ENCODE results near the gene FBXW11. TPM values are rescaled to one million over a fixed set of nuclear protein-coding genes. Genes with fewer than 3 reads are reported as not detected.

FBXW11 gene
- polyA plus RNA-seq, 1 donor (not counting 4 experiments of a cell fraction or from before 2014, with no cell fraction given), result 48.4 TPM

- FAIRE-seq, result no peak
Measured at GRCh38 chr5:171845857-171846256, 160.6 kb downstream of the FBXW11 start.

DNA sequence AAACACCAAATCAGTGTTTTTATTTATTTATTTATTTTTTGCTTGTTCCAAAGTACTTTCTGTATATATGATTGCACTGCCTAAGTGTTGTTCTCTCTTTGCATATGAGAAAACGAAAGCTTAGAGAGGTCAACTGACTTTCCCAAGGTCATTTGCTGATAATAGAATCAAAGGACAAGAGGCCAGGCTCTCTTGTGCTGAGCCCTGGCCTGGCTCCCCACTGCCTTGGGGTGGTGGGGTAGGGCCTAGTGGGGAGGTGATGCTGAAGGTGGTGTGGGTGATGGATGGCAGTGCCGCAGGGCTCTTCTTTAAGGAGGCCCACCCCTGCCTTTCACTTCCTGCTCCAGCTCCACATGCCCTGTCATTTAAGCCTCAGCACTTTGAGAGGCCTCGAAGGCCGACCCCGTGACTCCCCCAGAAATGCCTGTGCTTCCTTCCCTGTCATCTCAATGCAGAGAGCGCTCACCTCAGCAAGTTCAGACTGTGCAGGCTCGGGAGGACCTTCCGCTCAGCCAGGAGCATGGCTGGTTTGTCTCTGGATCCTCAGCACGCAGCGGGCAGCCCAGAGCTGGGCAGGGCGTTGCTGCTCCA is 161.3 kb downstream of the FBXW11 start:
- Histone ChIP-seq H3K27me3 (ENCODE audit: control insufficient read depth, extremely low read depth, insufficient read depth, low read length) (no peaks in the 10 kb centered on the region), H3K36me3 (ENCODE audit: control insufficient read depth in 2 of 2, extremely low read depth in 1 of 2, insufficient read depth in 2 of 2, low read length in 2 of 2) (no peaks in the 10 kb centered on the region), H3K4me1 (ENCODE audit: control insufficient read depth, extremely low read depth, insufficient read depth, low read length) (peaks cover 9% of the 10 kb centered on the region), H3K79me2 (ENCODE audit: control insufficient read depth, insufficient read depth, low read length) (no peaks in the 10 kb centered on the region), H3K9ac (ENCODE audit: control insufficient read depth, extremely low read depth, insufficient read depth, low read length) (no peak overlapping the region), H3K9me1 (ENCODE audit: control insufficient read depth, extremely low read depth, insufficient read depth, low read length) (no peaks in the 10 kb centered on the region), H3K27ac (ENCODE audit: control insufficient read depth, insufficient read depth, low read length) (no peak overlapping the region), H3K4me3 (ENCODE audit: control insufficient read depth in 2 of 3, extremely low read depth in 1 of 3, insufficient read depth in 2 of 3, low read depth in 1 of 3, low read length in 3 of 3) (no peak overlapping the region), H3K4me2 (ENCODE audit: control insufficient read depth, extremely low read depth, insufficient read depth, low read depth, low read length) (no peak overlapping the region), H2AFZ (ENCODE audit: control insufficient read depth, low read length) (no peak overlapping the region), H4K20me1 (ENCODE audit: control insufficient read depth, extremely low read depth, insufficient read depth, low read length) (no peaks in the 10 kb centered on the region), H3K9me3 (ENCODE audit: control insufficient read depth, low read depth, low read length) (no peaks in the 10 kb centered on the region)
- no peak for FAIRE-seq
- DNase-seq (ENCODE audit: low read depth, low spot score), result no peak
- dilution Hi-C loops (cut with MboI; ENCODE audit: extremely low pct_ligation_motif_present, low sequenced_read_pairs), result no loop called here
- TF ChIP-seq, protein P1, sequence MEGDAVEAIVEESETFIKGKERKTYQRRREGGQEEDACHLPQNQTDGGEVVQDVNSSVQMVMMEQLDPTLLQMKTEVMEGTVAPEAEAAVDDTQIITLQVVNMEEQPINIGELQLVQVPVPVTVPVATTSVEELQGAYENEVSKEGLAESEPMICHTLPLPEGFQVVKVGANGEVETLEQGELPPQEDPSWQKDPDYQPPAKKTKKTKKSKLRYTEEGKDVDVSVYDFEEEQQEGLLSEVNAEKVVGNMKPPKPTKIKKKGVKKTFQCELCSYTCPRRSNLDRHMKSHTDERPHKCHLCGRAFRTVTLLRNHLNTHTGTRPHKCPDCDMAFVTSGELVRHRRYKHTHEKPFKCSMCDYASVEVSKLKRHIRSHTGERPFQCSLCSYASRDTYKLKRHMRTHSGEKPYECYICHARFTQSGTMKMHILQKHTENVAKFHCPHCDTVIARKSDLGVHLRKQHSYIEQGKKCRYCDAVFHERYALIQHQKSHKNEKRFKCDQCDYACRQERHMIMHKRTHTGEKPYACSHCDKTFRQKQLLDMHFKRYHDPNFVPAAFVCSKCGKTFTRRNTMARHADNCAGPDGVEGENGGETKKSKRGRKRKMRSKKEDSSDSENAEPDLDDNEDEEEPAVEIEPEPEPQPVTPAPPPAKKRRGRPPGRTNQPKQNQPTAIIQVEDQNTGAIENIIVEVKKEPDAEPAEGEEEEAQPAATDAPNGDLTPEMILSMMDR (optimal IDR thresholded peaks at IDR 0.05 in 1 of 3, IDR thresholded peaks at IDR 0.05 in 1 of 3, conservative IDR thresholded peaks at IDR 0.05 in 1 of 3; ENCODE audit: extremely low read depth in 1 of 3, insufficient read depth in 2 of 3, low read length in 3 of 3), result no peak

More at GRCh38 chr5:171845857-171846256, 160.6 kb downstream of the FBXW11 start:
- H3K4me1 ChIP-seq (ENCODE audit: control insufficient read depth, extremely low read depth, insufficient read depth, low read length), result peaks cover 9% of the 10 kb centered on the region
- no peak overlapping the region for H3K27ac ChIP-seq (ENCODE audit: control insufficient read depth, insufficient read depth, low read length)
- no peak overlapping the region for H3K4me2 ChIP-seq (ENCODE audit: control insufficient read depth, extremely low read depth, insufficient read depth, low read depth, low read length)
- no peaks in the 10 kb centered on the region for H3K36me3 ChIP-seq (ENCODE audit: control insufficient read depth in 2 of 2, extremely low read depth in 1 of 2, insufficient read depth in 2 of 2, low read length in 2 of 2)
- dilution Hi-C loops (cut with MboI; ENCODE audit: extremely low pct_ligation_motif_present, low sequenced_read_pairs), result no loop called here
- DNase-seq (ENCODE audit: low read depth, low spot score), result no peak
- H3K9me3 ChIP-seq (ENCODE audit: control insufficient read depth, low read depth, low read length), result no peaks in the 10 kb centered on the region
- H3K9me1 ChIP-seq (ENCODE audit: control insufficient read depth, extremely low read depth, insufficient read depth, low read length), result no peaks in the 10 kb centered on the region
- no peaks in the 10 kb centered on the region for H4K20me1 ChIP-seq (ENCODE audit: control insufficient read depth, extremely low read depth, insufficient read depth, low read length)
- no peaks in the 10 kb centered on the region for H3K79me2 ChIP-seq (ENCODE audit: control insufficient read depth, insufficient read depth, low read length)
- no peak for TF ChIP-seq EZH2 (IDR thresholded peaks at IDR 0.05; ENCODE audit: low read length)
- TF ChIP-seq, protein P1 (optimal IDR thresholded peaks at IDR 0.05 in 1 of 3, IDR thresholded peaks at IDR 0.05 in 1 of 3, conservative IDR thresholded peaks at IDR 0.05 in 1 of 3; ENCODE audit: extremely low read depth in 1 of 3, insufficient read depth in 2 of 3, low read length in 3 of 3), result peak in 2 of 3 experiments; percentile 9 to 55
- H3K4me3 ChIP-seq (ENCODE audit: control insufficient read depth in 2 of 3, extremely low read depth in 1 of 3, insufficient read depth in 2 of 3, low read depth in 1 of 3, low read length in 3 of 3), result no peak overlapping the region
- no peak overlapping the region for H2AFZ ChIP-seq (ENCODE audit: control insufficient read depth, low read length)
- no peaks in the 10 kb centered on the region for H3K27me3 ChIP-seq (ENCODE audit: control insufficient read depth, extremely low read depth, insufficient read depth, low read length)
- no peak overlapping the region for H3K9ac ChIP-seq (ENCODE audit: control insufficient read depth, extremely low read depth, insufficient read depth, low read length)

Data from keratinocyte (primary cell).